Transverse colon (tissue), 4 donors: ENCODE results near the gene SAT2. TPM values are rescaled to one million over a fixed set of nuclear protein-coding genes. Genes with fewer than 3 reads are reported as not detected.

ENCODE experiments used
- DNase-seq: peaks from one replicate; pipeline ENCODE4 v3.0.0-alpha.2; 2019
- H3K27ac ChIP-seq, 4 donors: fragments of 200-600 bp; sonication (generic); 2 replicates each; pipeline ENCODE4 v1.5.1; 2016 to 2018; ENCODE audit warnings: inconsistent platforms in 4 of 4
- H3K27me3 ChIP-seq: fragments of 200-600 bp; sonication (generic); 2 replicates; pipeline ENCODE4 v1.5.1; 2017; ENCODE audit warnings: inconsistent platforms
- H3K36me3 ChIP-seq, 4 donors: fragments of 200-600 bp; sonication (generic); 2 replicates each; pipeline ENCODE4 v1.5.1; 2017 to 2019; ENCODE audit warnings: inconsistent platforms in 4 of 4
- H3K4me1 ChIP-seq, 4 donors: fragments of 200-600 bp; sonication (generic); 2 replicates each; pipeline ENCODE4 v1.5.1; 2017 to 2020; ENCODE audit warnings: inconsistent platforms in 4 of 4
- H3K4me3 ChIP-seq, 4 donors: fragments of 200-600 bp; sonication (generic); 1 replicate in 1 of 4; 2 replicates in 3 of 4; pipeline versions ENCODE4 v1.5.1 to v1.6.1; 2017 to 2019; ENCODE audit warnings: inconsistent platforms in 4 of 4
- H3K9me3 ChIP-seq, 2 donors: fragments of 200-600 bp; sonication (generic); 2 replicates each; pipeline ENCODE4 v1.5.1; 2017 to 2019; ENCODE audit warnings: inconsistent platforms in 2 of 2
- CTCF ChIP-seq, 5 experiments: fragments of 200-600 bp in 3 of 5; fragments of 450-650 bp in 2 of 5; sonication (generic) in 3 of 5; IDR thresholded peaks; 1 replicate in 2 of 5; 2 replicates in 3 of 5; pipeline ENCODE4 v1.5.1; 2016 to 2017; ENCODE audit warnings: antibody characterized with exemption in 5 of 5, inconsistent platforms in 3 of 5, mild to moderate bottlenecking in 2 of 5, moderate library complexity in 1 of 5
- EP300 ChIP-seq: sonication (generic); formaldehyde crosslinking; IDR thresholded peaks from one replicate; pipeline ENCODE4 v1.6.1; 2017; ENCODE audit warnings: antibody characterized with exemption, low read depth
- POLR2A ChIP-seq: fragments of 450-650 bp; IDR thresholded peaks from one replicate; pipeline ENCODE4 v1.6.1; 2016; ENCODE audit warnings: antibody characterized with exemption, mild to moderate bottlenecking, moderate library complexity
- POLR2AphosphoS5 ChIP-seq, 3 donors: sonication (generic); formaldehyde crosslinking; IDR thresholded peaks; one replicate each; pipeline ENCODE4 v1.6.1; 2016; ENCODE audit warnings: antibody characterized with exemption in 3 of 3
- WGBS, 2 donors: methylation state at CpG; one replicate each; pipeline ENCODE4 v1.1.5; 2018; ENCODE audit warnings: low coverage in 1 of 2; 5-methylcytosine and 5-hydroxymethylcytosine counted together
- in situ Hi-C, 4 donors: fragments of 200-750 bp; cut with MboI; loops; one replicate each; pipeline versions ENCODE4 v1.15.0 to v1.15.1; 2017; ENCODE audit warnings: low sequenced_read_pairs in 3 of 4, low pct_ligation_motif_present in 1 of 4, low pct_unique_long_range_greater_than_20kb in 1 of 4
- intact Hi-C: fragments of 100-400 bp; cut with DNase I; formaldehyde crosslinking; loops from one replicate; pipeline ENCODE4 v1.15.1; 2023; ENCODE audit warnings: low total_unique reads
- small RNA-seq, 4 donors: library from RNA; depleted of rRNA; stranded (forward); fragments of <200 nt; gene quantifications; one replicate each; pipeline ENCODE3, GENCODE V24; 2016
- total RNA-seq, 4 donors: library from RNA; depleted of rRNA; stranded (reverse); fragments of >200 nt; gene quantifications; one replicate each; pipeline ENCODE4 v1.1.0, GENCODE V29; 2016

SAT2 gene
- total RNA-seq, 4 donors from 2014 or later = 21.7 to 106 (median 67.7) TPM

GRCh38 chr17:7579001-7579833 is 48.4 kb downstream of the SAT2 start, which contains the start of gene CD68:
Gene CD68, plus strand, starts transcription at chr17:7579638. Its CDS starts 40 bp downstream, at chr17:7579678.
- TF ChIP-seq CTCF (IDR thresholded peaks at IDR 0.05) = no peak
- TF ChIP-seq POLR2A = peak; percentile 85
- peak; percentile 60 to 87 (median 85) for TF ChIP-seq POLR2AphosphoS5 (IDR thresholded peaks at IDR 0.05)
- TF ChIP-seq EP300 = no peak
- peak; percentile 85 for DNase-seq
- peak within 1 kb of the TSS; percentile 89 to 91 (median 90) for H3K27ac ChIP-seq
- peaks cover 0 to 46% (median 24%) of the 10 kb centered on the region in 4 donors for H3K36me3 ChIP-seq
- no peaks in the 10 kb centered on the region for H3K9me3 ChIP-seq
- 0 to 16% methylated on average over 1 to 7 of the region's 7 CpGs for WGBS, 2 donors
- in situ Hi-C loops (no loop called here), intact Hi-C loops (no loop called here)
- H3K4me1 ChIP-seq = peaks cover 41 to 74% (median 54%) of the 10 kb centered on the region in 4 donors
- peak within 1 kb of the TSS in 2 of 4 donors; percentile 1 to 38 for H3K4me3 ChIP-seq
- H3K27me3 ChIP-seq = no peaks in the 10 kb centered on the region

- WGBS, 2 donors = 66 to 79% methylated on average over 3 to 17 of the region's 17 CpGs
- peaks cover 0 to 46% (median 25%) of the 10 kb centered on the region in 4 donors for H3K36me3 ChIP-seq
Observed at GRCh38 chr17:7577327-7578199, 50.1 kb downstream of the SAT2 start.

GRCh38 chr17:7576432-7576937 is 51.1 kb downstream of the SAT2 start:
- no peaks in the 10 kb centered on the region for H3K9me3 ChIP-seq
- 81% methylated on average over 14 of the region's 14 CpGs; no CpG with 5 or more reads in 1 of the 2 donors for WGBS, 2 donors
- TF ChIP-seq POLR2A = no peak
- TF ChIP-seq CTCF (IDR thresholded peaks at IDR 0.05) = no peak
- no peak for TF ChIP-seq EP300
- TF ChIP-seq POLR2AphosphoS5 (IDR thresholded peaks at IDR 0.05) = peak in 1 of 3 donors; percentile 45
- H3K4me1 ChIP-seq = peaks cover 35 to 68% (median 41%) of the 10 kb centered on the region in 4 donors
- in situ Hi-C loops = no loop called here
- no peaks in the 10 kb centered on the region for H3K27me3 ChIP-seq
- H3K27ac ChIP-seq = no peak overlapping the region
- DNase-seq = no peak
- intact Hi-C loops = no loop called here
- H3K36me3 ChIP-seq = peaks cover 0 to 46% (median 25%) of the 10 kb centered on the region in 4 donors
- H3K4me3 ChIP-seq = no peak overlapping the region

More at GRCh38 chr17:7577327-7578199, 50.1 kb downstream of the SAT2 start:
- Histone ChIP-seq H3K4me3 (no peak overlapping the region), H3K27me3 (no peaks in the 10 kb centered on the region), H3K9me3 (no peaks in the 10 kb centered on the region), H3K4me1 (peaks cover 35 to 69% (median 48%) of the 10 kb centered on the region in 4 donors), H3K27ac (peak overlapping the region; percentile 89 to 91 (median 90))
- no peak for DNase-seq
- TF ChIP-seq POLR2AphosphoS5 (IDR thresholded peaks at IDR 0.05) = peak in 1 of 3 donors; percentile 8
- TF ChIP-seq EP300 = no peak
- in situ Hi-C loops (no loop called here), intact Hi-C loops (no loop called here)

Small RNA genes lying within 50 kb of the gene (small RNA-seq; reads per million reads assigned to genes)
- gene CD68 = 0 reads per million in 4 donors
- gene SNORD10 = 0 reads per million in 4 donors

Other genes starting within 250 kb of the SAT2 start
- gene TNK1, start 246.7 kb downstream of the SAT2 start, total RNA-seq = 100 to 1,000 TPM in 1 of 4 donors, 10 to 100 TPM in 3; 38.9 to 110 (median 53.2) TPM
- gene PLSCR3, start 233.3 kb downstream of the SAT2 start, total RNA-seq = 10 to 100 TPM; 13.2 to 32.4 (median 18.4) TPM
- 100 to 1,000 TPM in 2 of 4 donors, 10 to 100 TPM in 1, 1 to 10 TPM in 1; 10.0 to 129 (median 85.6) TPM for gene TMEM256, start 223.7 kb downstream of the SAT2 start, total RNA-seq
- gene NLGN2, start 220.0 kb downstream of the SAT2 start, total RNA-seq = 10 to 100 TPM in 1 of 4 donors, 1 to 10 TPM in 3; 2.2 to 12.3 (median 3.9) TPM
- gene SPEM1, start 207.5 kb downstream of the SAT2 start, total RNA-seq = not detected
- not detected for gene SPEM2, start 202.2 kb downstream of the SAT2 start, total RNA-seq
- gene SPEM3, start 199.0 kb downstream of the SAT2 start, total RNA-seq = not detected
- gene TMEM102, start 192.4 kb downstream of the SAT2 start, total RNA-seq = 10 to 100 TPM in 3 of 4 donors, 1 to 10 TPM in 1; 8.8 to 26.1 (median 16.3) TPM
- 1 to 10 TPM in 3 of 4 donors, not detected in 1; 1.6 to 2.4 (median 1.9) TPM for gene FGF11, start 188.3 kb downstream of the SAT2 start, total RNA-seq
- 10 to 100 TPM in 1 of 4 donors, 1 to 10 TPM in 2, not detected in 1; 5.8 to 10.3 (median 8.9) TPM for gene CHRNB1, start 182.8 kb downstream of the SAT2 start, total RNA-seq
- 10 to 100 TPM; 18.3 to 48.6 (median 23.2) TPM for gene ZBTB4, start 148.2 kb downstream of the SAT2 start, total RNA-seq
- gene SLC35G6, start 146.4 kb downstream of the SAT2 start, total RNA-seq = not detected
- gene POLR2A, start 143.5 kb downstream of the SAT2 start, total RNA-seq = 100 to 1,000 TPM in 3 of 4 donors, 10 to 100 TPM in 1; 91.3 to 321 (median 127) TPM
- 10 to 100 TPM; 20.8 to 53.1 (median 31.5) TPM for gene TNFSF12, start 78.8 kb downstream of the SAT2 start, total RNA-seq
- 10 to 100 TPM; 19.7 to 94.3 (median 59.8) TPM for gene TNFSF13, start 69.1 kb downstream of the SAT2 start, total RNA-seq
- gene SENP3, start 65.9 kb downstream of the SAT2 start, total RNA-seq = 100 to 1,000 TPM in 1 of 4 donors, 10 to 100 TPM in 3; 37.0 to 159 (median 45.2) TPM
- gene CD68, start 48.2 kb downstream of the SAT2 start, total RNA-seq = 100 to 1,000 TPM in 1 of 4 donors, 10 to 100 TPM in 2, 1 to 10 TPM in 1; 3.8 to 102 (median 35.1) TPM
- gene MPDU1, start 44.0 kb downstream of the SAT2 start, total RNA-seq = 100 to 1,000 TPM in 3 of 4 donors, 10 to 100 TPM in 1; 97.9 to 312 (median 157) TPM
- gene SOX15, start 37.7 kb downstream of the SAT2 start, total RNA-seq = 1 to 10 TPM in 2 of 4 donors, not detected in 2; 2.3 to 4.3 TPM
- 10 to 100 TPM; 11.7 to 25.4 (median 22.4) TPM for gene FXR2, start 12.9 kb downstream of the SAT2 start, total RNA-seq
- under 1 TPM in 2 of 4 donors, not detected in 2; 0.32 to 0.41 TPM for gene SHBG, start 2.3 kb upstream of the SAT2 start, total RNA-seq
- gene ATP1B2, start 23.1 kb upstream of the SAT2 start, total RNA-seq = 10 to 100 TPM in 1 of 4 donors, 1 to 10 TPM in 1, under 1 TPM in 2; 0.40 to 20.6 (median 2.3) TPM
- 10 to 100 TPM; 27.9 to 49.7 (median 31.7) TPM for gene TP53, start 59.7 kb upstream of the SAT2 start, total RNA-seq
- 10 to 100 TPM in 1 of 4 donors, 1 to 10 TPM in 3; 3.7 to 33.0 (median 6.0) TPM for gene WRAP53, start 60.7 kb upstream of the SAT2 start, total RNA-seq
- under 1 TPM in 2 of 4 donors, not detected in 2; 0.32 to 0.41 TPM for gene EFNB3, start 77.4 kb upstream of the SAT2 start, total RNA-seq
- gene DNAH2, start 89.9 kb upstream of the SAT2 start, total RNA-seq = under 1 TPM; under 0.01 to 0.55 (median 0.18) TPM
- gene KDM6B, start 206.4 kb upstream of the SAT2 start, total RNA-seq = 10 to 100 TPM; 18.3 to 33.7 (median 30.2) TPM
- 10 to 100 TPM in 1 of 4 donors, 1 to 10 TPM in 3; 2.4 to 13.1 (median 6.8) TPM for gene TMEM88, start 227.2 kb upstream of the SAT2 start, total RNA-seq
- 10 to 100 TPM; 59.8 to 95.3 (median 86.5) TPM for gene NAA38, start 229.7 kb upstream of the SAT2 start, total RNA-seq
- gene CYB5D1, start 230.2 kb upstream of the SAT2 start, total RNA-seq = 10 to 100 TPM in 1 of 4 donors, 1 to 10 TPM in 2, not detected in 1; 4.9 to 50.4 (median 9.6) TPM